ENCODE results near the gene EHD3.

Gene EHD3

GRCh38 chr2:31244101-31244500 is 10.1 kb downstream of the EHD3 start:
- Histone ChIP-seq H3K79me1 (ENCODE audit: low read depth, low read length) (no peaks in the 10 kb centered on the region), H3K18ac (ENCODE audit: low read length) (no peak overlapping the region), H3K4ac (ENCODE audit: low read length) (no peak overlapping the region), H2BK120ac (ENCODE audit: low read depth, low read length) (no peak overlapping the region), H4K8ac (ENCODE audit: low read depth, low read length) (no peak overlapping the region), H2BK12ac (ENCODE audit: low read length) (no peak overlapping the region), H2BK5ac (ENCODE audit: low read length) (no peak overlapping the region), H4K91ac (ENCODE audit: low read depth, low read length, poor library complexity) (no peak overlapping the region), H3K23ac (ENCODE audit: low read depth, low read length, poor library complexity) (no peak overlapping the region), H3K27ac (replicated peaks; ENCODE audit: low read length) (no peak overlapping the region), H3K4me2 (ENCODE audit: insufficient read depth, low read length, poor library complexity, severe bottlenecking) (no peak overlapping the region), H2BK15ac (ENCODE audit: low read length) (no peak overlapping the region), H2AK5ac (ENCODE audit: low read depth, low read length) (no peak overlapping the region), H2AFZ (ENCODE audit: low read length) (no peak overlapping the region), H3K9ac (ENCODE audit: low read depth, low read length, poor library complexity) (no peak overlapping the region), H3K4me3 (ENCODE audit: low read length in 2 of 2) (peak overlapping the region in 1 of 2 donors; percentile 67), H3K27me3 (ENCODE audit: control insufficient read depth in 3 of 3, insufficient read depth in 3 of 3, low read depth in 1 of 3, low read length in 3 of 3) (no peaks in the 10 kb centered on the region), H3K14ac (ENCODE audit: low read length) (no peak overlapping the region), H3K36me3 (replicated peaks in 1 of 2; ENCODE audit: control insufficient read depth in 2 of 2, insufficient read depth in 2 of 2, low read length in 2 of 2) (peaks cover 0 to 3% of the 10 kb centered on the region in 2 donors), H3K9me3 (replicated peaks in 1 of 2; ENCODE audit: control insufficient read depth in 2 of 2, insufficient read depth in 1 of 2, low read depth in 1 of 2, low read length in 2 of 2) (no peaks in the 10 kb centered on the region), H3K4me1 (ENCODE audit: control insufficient read depth in 2 of 2, insufficient read depth in 1 of 2, low read depth in 1 of 2, low read length in 2 of 2) (no peaks in the 10 kb centered on the region)
- no CpG with 5 or more reads among the region's 10 CpGs for WGBS, 2 donors (ENCODE audit: extremely low coverage in 2 of 2, insufficient read length in 2 of 2, insufficient replicate concordance in 1 of 2)
- DNase-seq (ENCODE audit: low spot score), result no peak

DNA sequence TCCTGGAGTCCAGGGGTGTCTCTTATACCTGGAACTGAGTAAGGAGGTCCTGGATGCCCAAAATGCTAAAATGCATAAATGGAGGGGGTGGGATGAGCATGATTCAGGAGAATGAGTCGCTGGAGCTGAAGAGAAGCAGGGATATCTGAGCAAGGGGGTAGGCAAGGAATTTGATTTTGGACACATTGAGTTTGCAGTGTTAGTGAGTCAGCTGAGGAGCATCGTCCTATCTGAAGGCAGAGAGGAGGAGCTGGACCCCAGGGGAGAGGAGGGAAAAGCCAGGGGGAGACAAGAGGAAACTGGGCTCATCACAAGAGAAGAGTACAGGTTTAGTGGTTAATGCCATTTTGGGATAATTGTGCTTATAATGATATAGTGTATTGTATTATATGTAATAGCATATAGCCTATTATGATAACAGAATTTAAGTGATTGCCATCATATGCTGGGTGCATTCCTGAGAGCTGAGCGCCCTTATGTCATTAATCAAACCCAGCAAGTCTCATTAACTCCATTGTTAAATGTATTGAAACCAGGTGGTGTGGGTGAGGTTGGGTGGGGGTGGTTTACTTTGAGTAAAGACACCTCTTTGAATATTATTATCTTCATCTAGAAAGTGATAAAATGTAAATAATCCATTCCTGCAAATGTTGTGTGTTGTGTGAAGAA is 12.4 kb downstream of the EHD3 start:
- no peak overlapping the region for H2BK15ac ChIP-seq (ENCODE audit: low read length)
- H3K23ac ChIP-seq (ENCODE audit: low read depth, low read length, poor library complexity), result no peak overlapping the region
- no peaks in the 10 kb centered on the region for H3K9me3 ChIP-seq (replicated peaks in 1 of 2; ENCODE audit: control insufficient read depth in 2 of 2, insufficient read depth in 1 of 2, low read depth in 1 of 2, low read length in 2 of 2)
- no peak overlapping the region for H2AFZ ChIP-seq (ENCODE audit: low read length)
- DNase-seq (ENCODE audit: low spot score), result no peak
- no peak overlapping the region for H4K8ac ChIP-seq (ENCODE audit: low read depth, low read length)
- no peak overlapping the region for H3K4me3 ChIP-seq (ENCODE audit: low read length in 2 of 2)
- H3K4ac ChIP-seq (ENCODE audit: low read length), result no peak overlapping the region
- H3K14ac ChIP-seq (ENCODE audit: low read length), result no peak overlapping the region
- no peak overlapping the region for H2AK5ac ChIP-seq (ENCODE audit: low read depth, low read length)
- H3K27me3 ChIP-seq (ENCODE audit: control insufficient read depth in 3 of 3, insufficient read depth in 3 of 3, low read depth in 1 of 3, low read length in 3 of 3), result no peaks in the 10 kb centered on the region
- no peak overlapping the region for H2BK120ac ChIP-seq (ENCODE audit: low read depth, low read length)
- H2BK12ac ChIP-seq (ENCODE audit: low read length), result no peak overlapping the region
- H3K27ac ChIP-seq (replicated peaks; ENCODE audit: low read length), result no peak overlapping the region
- WGBS, 2 donors (ENCODE audit: extremely low coverage in 2 of 2, insufficient read length in 2 of 2, insufficient replicate concordance in 1 of 2), result no CpG with 5 or more reads among the region's 3 CpGs
- no peak overlapping the region for H3K4me2 ChIP-seq (ENCODE audit: insufficient read depth, low read length, poor library complexity, severe bottlenecking)
- peaks cover 0 to 8% of the 10 kb centered on the region in 2 donors for H3K36me3 ChIP-seq (replicated peaks in 1 of 2; ENCODE audit: control insufficient read depth in 2 of 2, insufficient read depth in 2 of 2, low read length in 2 of 2)
- no peak overlapping the region for H2BK5ac ChIP-seq (ENCODE audit: low read length)
- no peak overlapping the region for H3K18ac ChIP-seq (ENCODE audit: low read length)
- H4K91ac ChIP-seq (ENCODE audit: low read depth, low read length, poor library complexity), result no peak overlapping the region
- H3K79me1 ChIP-seq (ENCODE audit: low read depth, low read length), result no peaks in the 10 kb centered on the region
- no peak overlapping the region for H3K9ac ChIP-seq (ENCODE audit: low read depth, low read length, poor library complexity)
- H3K4me1 ChIP-seq (ENCODE audit: control insufficient read depth in 2 of 2, insufficient read depth in 1 of 2, low read depth in 1 of 2, low read length in 2 of 2), result no peaks in the 10 kb centered on the region

GRCh38 chr2:31247711-31248110 is 13.8 kb downstream of the EHD3 start:
- Histone ChIP-seq H3K4me1 (ENCODE audit: control insufficient read depth in 2 of 2, insufficient read depth in 1 of 2, low read depth in 1 of 2, low read length in 2 of 2) (peaks cover 0 to 2% of the 10 kb centered on the region in 2 donors), H4K91ac (ENCODE audit: low read depth, low read length, poor library complexity) (no peak overlapping the region), H3K14ac (ENCODE audit: low read length) (no peak overlapping the region), H3K18ac (ENCODE audit: low read length) (no peak overlapping the region), H2AFZ (ENCODE audit: low read length) (no peak overlapping the region), H2AK5ac (ENCODE audit: low read depth, low read length) (no peak overlapping the region), H3K9ac (ENCODE audit: low read depth, low read length, poor library complexity) (no peak overlapping the region), H2BK15ac (ENCODE audit: low read length) (no peak overlapping the region), H3K4ac (ENCODE audit: low read length) (no peak overlapping the region), H2BK120ac (ENCODE audit: low read depth, low read length) (no peak overlapping the region), H4K8ac (ENCODE audit: low read depth, low read length) (no peak overlapping the region), H3K9me3 (replicated peaks in 1 of 2; ENCODE audit: control insufficient read depth in 2 of 2, insufficient read depth in 1 of 2, low read depth in 1 of 2, low read length in 2 of 2) (no peaks in the 10 kb centered on the region), H3K27me3 (ENCODE audit: control insufficient read depth in 3 of 3, insufficient read depth in 3 of 3, low read depth in 1 of 3, low read length in 3 of 3) (no peaks in the 10 kb centered on the region), H3K23ac (ENCODE audit: low read depth, low read length, poor library complexity) (no peak overlapping the region), H2BK12ac (ENCODE audit: low read length) (no peak overlapping the region), H3K79me1 (ENCODE audit: low read depth, low read length) (no peaks in the 10 kb centered on the region), H3K4me3 (ENCODE audit: low read length in 2 of 2) (no peak overlapping the region), H2BK5ac (ENCODE audit: low read length) (no peak overlapping the region), H3K4me2 (ENCODE audit: insufficient read depth, low read length, poor library complexity, severe bottlenecking) (no peak overlapping the region), H3K27ac (replicated peaks; ENCODE audit: low read length) (no peak overlapping the region), H3K36me3 (replicated peaks in 1 of 2; ENCODE audit: control insufficient read depth in 2 of 2, insufficient read depth in 2 of 2, low read length in 2 of 2) (peaks cover 0 to 8% of the 10 kb centered on the region in 2 donors)
- no CpG with 5 or more reads among the region's 5 CpGs for WGBS, 2 donors (ENCODE audit: extremely low coverage in 2 of 2, insufficient read length in 2 of 2, insufficient replicate concordance in 1 of 2)
- DNase-seq (ENCODE audit: low spot score), result no peak

DNA sequence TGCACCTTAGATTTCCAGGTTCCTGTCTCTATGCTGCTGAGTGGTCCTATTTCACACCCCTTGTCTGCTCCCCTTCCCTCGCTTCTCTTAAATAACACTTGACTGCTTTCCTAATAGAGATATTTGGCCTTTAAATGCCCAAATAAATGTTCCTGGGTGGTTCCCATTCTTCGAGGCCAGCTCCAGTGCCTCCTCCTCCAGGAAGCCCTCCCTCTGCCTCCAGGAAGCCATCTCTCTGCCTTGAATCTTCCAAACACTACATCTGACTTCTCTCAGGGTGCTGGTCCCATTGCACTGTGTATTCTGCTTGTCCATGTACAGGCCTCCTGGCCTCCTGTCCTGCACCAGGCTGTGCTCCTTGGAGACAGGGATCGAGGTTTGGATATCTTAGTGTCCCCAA is 14.2 kb downstream of the EHD3 start:
- H3K27ac ChIP-seq (replicated peaks; ENCODE audit: low read length), result no peak overlapping the region
- H3K9ac ChIP-seq (ENCODE audit: low read depth, low read length, poor library complexity), result no peak overlapping the region
- no peak overlapping the region for H4K91ac ChIP-seq (ENCODE audit: low read depth, low read length, poor library complexity)
- no peak overlapping the region for H2AFZ ChIP-seq (ENCODE audit: low read length)
- H3K23ac ChIP-seq (ENCODE audit: low read depth, low read length, poor library complexity), result no peak overlapping the region
- no peak overlapping the region for H3K18ac ChIP-seq (ENCODE audit: low read length)
- no peak overlapping the region for H3K4me3 ChIP-seq (ENCODE audit: low read length in 2 of 2)
- no peak overlapping the region for H2BK12ac ChIP-seq (ENCODE audit: low read length)
- H2BK5ac ChIP-seq (ENCODE audit: low read length), result no peak overlapping the region
- no peak overlapping the region for H4K8ac ChIP-seq (ENCODE audit: low read depth, low read length)
- peaks cover 0 to 8% of the 10 kb centered on the region in 2 donors for H3K36me3 ChIP-seq (replicated peaks in 1 of 2; ENCODE audit: control insufficient read depth in 2 of 2, insufficient read depth in 2 of 2, low read length in 2 of 2)
- peaks cover 0 to 2% of the 10 kb centered on the region in 2 donors for H3K4me1 ChIP-seq (ENCODE audit: control insufficient read depth in 2 of 2, insufficient read depth in 1 of 2, low read depth in 1 of 2, low read length in 2 of 2)
- H3K4me2 ChIP-seq (ENCODE audit: insufficient read depth, low read length, poor library complexity, severe bottlenecking), result no peak overlapping the region
- no CpG with 5 or more reads among the region's 3 CpGs for WGBS, 2 donors (ENCODE audit: extremely low coverage in 2 of 2, insufficient read length in 2 of 2, insufficient replicate concordance in 1 of 2)
- no peak overlapping the region for H3K14ac ChIP-seq (ENCODE audit: low read length)
- no peak overlapping the region for H2BK15ac ChIP-seq (ENCODE audit: low read length)
- no peak overlapping the region for H2BK120ac ChIP-seq (ENCODE audit: low read depth, low read length)
- DNase-seq (ENCODE audit: low spot score), result no peak
- H2AK5ac ChIP-seq (ENCODE audit: low read depth, low read length), result no peak overlapping the region
- H3K9me3 ChIP-seq (replicated peaks in 1 of 2; ENCODE audit: control insufficient read depth in 2 of 2, insufficient read depth in 1 of 2, low read depth in 1 of 2, low read length in 2 of 2), result no peaks in the 10 kb centered on the region
- H3K27me3 ChIP-seq (ENCODE audit: control insufficient read depth in 3 of 3, insufficient read depth in 3 of 3, low read depth in 1 of 3, low read length in 3 of 3), result no peaks in the 10 kb centered on the region
- no peak overlapping the region for H3K4ac ChIP-seq (ENCODE audit: low read length)
- no peaks in the 10 kb centered on the region for H3K79me1 ChIP-seq (ENCODE audit: low read depth, low read length)

All from neuronal stem cell (in vitro differentiated cells).